ENCODE measurements around the gene PARP6. TPM values are rescaled to one million over a fixed set of nuclear protein-coding genes. Genes with fewer than 3 reads are reported as not detected.

The PARP6 gene
- total and polyA plus RNA-seq, 3 experiments from 2014 or later = 30.0 to 63.9 (median 59.4) TPM

GRCh38 chr15:72202801-72203506 lies 69.4 kb downstream of the PARP6 start:
- Histone ChIP-seq H3K36me3 (ENCODE audit: insufficient read depth, low read length) (peaks cover 82% of the 10 kb centered on the region), H3K27me3 (ENCODE audit: insufficient read depth, low read length, poor library complexity, severe bottlenecking) (no peaks in the 10 kb centered on the region), H3K4me3 (ENCODE audit: low read length) (no peak overlapping the region), H3K9me3 (ENCODE audit: low read length) (no peaks in the 10 kb centered on the region), H3K27ac (ENCODE audit: low read depth, low read length) (no peak overlapping the region), H3K4me1 (ENCODE audit: insufficient read depth, low read length) (no peaks in the 10 kb centered on the region)
- peak overlapping the region in 4 of 8 donors; percentile 6 to 89 (median 42) for H3K27ac Mint-ChIP-seq
- peaks cover 2% of the 10 kb centered on the region in 2 donors for H3K27me3 Mint-ChIP-seq
- ChIA-PET CTCF (interaction anchor here (0.8 to 5.1 kb wide), 2 partner anchors 24 to 82 kb away, joined by 4 to 28 read pairs; no protein-coding TSS in a partner anchor), POLR2A (no interaction called here)
- no peak overlapping the region for H3K4me3 Mint-ChIP-seq
- H3K36me3 Mint-ChIP-seq = peaks cover 7 to 100% (median 13%) of the 10 kb centered on the region in 3 donors
- no peaks in the 10 kb centered on the region for H3K9me3 Mint-ChIP-seq
- DNase-seq = no peak
- H3K4me1 Mint-ChIP-seq = peaks cover 0 to 6% (median 3%) of the 10 kb centered on the region in 3 donors

DNA sequence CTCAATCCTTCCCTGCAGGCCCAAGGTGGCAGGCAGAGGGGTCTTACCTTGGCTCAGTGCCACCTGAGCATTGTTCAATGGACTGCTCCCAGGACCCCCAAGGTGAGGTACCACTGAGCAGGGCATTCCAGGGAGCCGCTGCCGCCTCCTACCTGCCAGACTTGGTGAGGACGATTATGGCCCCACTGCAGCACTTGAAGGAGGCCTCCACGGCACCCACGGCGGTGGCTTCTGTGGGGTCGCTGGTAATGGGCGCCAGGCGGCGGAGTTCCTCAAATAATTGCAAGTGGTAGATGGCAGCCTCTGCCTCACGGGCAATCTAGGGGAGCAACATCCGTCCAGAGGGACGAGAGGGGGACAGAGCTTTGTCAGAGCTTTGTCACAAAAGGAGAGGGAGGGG lies 70.1 kb downstream of the PARP6 start:
- POLR2A ChIA-PET = no interaction called here
- H3K9me3 Mint-ChIP-seq = no peaks in the 10 kb centered on the region
- no peak for DNase-seq
- H3K36me3 ChIP-seq (ENCODE audit: insufficient read depth, low read length) = peaks cover 75% of the 10 kb centered on the region
- H3K27ac Mint-ChIP-seq = peak overlapping the region in 1 of 8 donors; percentile 50
- CTCF ChIA-PET = interaction anchor here (0.8 to 5.1 kb wide), 4 partner anchors 12 to 83 kb away, joined by 4 to 51 read pairs (median 17); partner anchors contain the start of gene PKM
- H3K4me3 ChIP-seq (ENCODE audit: low read length) = no peak overlapping the region
- no peak overlapping the region for H3K4me3 Mint-ChIP-seq
- H3K27ac ChIP-seq (ENCODE audit: low read depth, low read length) = no peak overlapping the region
- peaks cover 6 to 93% (median 12%) of the 10 kb centered on the region in 3 donors for H3K36me3 Mint-ChIP-seq
- no peaks in the 10 kb centered on the region for H3K9me3 ChIP-seq (ENCODE audit: low read length)
- no peaks in the 10 kb centered on the region for H3K27me3 ChIP-seq (ENCODE audit: insufficient read depth, low read length, poor library complexity, severe bottlenecking)
- H3K27me3 Mint-ChIP-seq = peaks cover 4% of the 10 kb centered on the region in 2 donors
- H3K4me1 ChIP-seq (ENCODE audit: insufficient read depth, low read length) = no peaks in the 10 kb centered on the region
- peaks cover 0 to 8% (median 5%) of the 10 kb centered on the region in 3 donors for H3K4me1 Mint-ChIP-seq

DNA sequence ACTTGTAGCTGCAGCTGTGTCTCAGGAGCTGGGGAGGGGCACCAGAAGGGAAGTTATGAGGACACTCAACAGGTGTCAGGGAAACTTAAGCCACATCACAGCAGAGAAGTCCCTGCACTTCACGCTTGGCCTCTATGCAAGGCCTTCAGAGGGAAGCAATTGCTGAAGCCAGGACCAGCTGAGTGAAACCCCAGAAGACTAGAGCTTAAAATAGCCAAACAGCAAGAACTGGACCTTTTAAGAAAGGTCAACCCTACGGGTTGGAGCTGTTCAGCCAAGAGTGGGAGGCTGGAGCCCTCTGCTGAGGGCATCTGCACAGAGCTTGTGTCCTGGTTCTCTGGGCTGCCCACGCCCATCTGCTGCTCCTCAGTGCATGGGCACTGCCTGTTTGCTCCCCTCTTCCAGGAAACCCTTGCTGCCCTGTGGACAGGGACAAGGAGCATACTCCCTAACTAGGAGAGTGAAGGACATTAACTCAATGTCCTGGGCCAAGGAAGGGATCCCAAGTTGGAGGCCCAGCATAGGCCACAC lies 70.9 kb downstream of the PARP6 start:
- Histone ChIP-seq H3K4me3 (ENCODE audit: low read length) (no peak overlapping the region), H3K27me3 (ENCODE audit: insufficient read depth, low read length, poor library complexity, severe bottlenecking) (peaks cover 8% of the 10 kb centered on the region), H3K27ac (ENCODE audit: low read depth, low read length) (no peak overlapping the region), H3K9me3 (ENCODE audit: low read length) (no peaks in the 10 kb centered on the region), H3K4me1 (ENCODE audit: insufficient read depth, low read length) (no peaks in the 10 kb centered on the region), H3K36me3 (ENCODE audit: insufficient read depth, low read length) (peaks cover 67% of the 10 kb centered on the region)
- Mint-ChIP-seq H3K36me3 (peaks cover 0 to 85% (median 8%) of the 10 kb centered on the region in 3 donors), H3K4me3 (no peak overlapping the region), H3K4me1 (peaks cover 0 to 16% (median 5%) of the 10 kb centered on the region in 3 donors), H3K27ac (peak overlapping the region in 4 of 8 donors; percentile 7 to 63 (median 46)), H3K27me3 (peaks cover 9 to 11% of the 10 kb centered on the region in 2 donors), H3K9me3 (no peaks in the 10 kb centered on the region)
- CTCF ChIA-PET = interaction anchor here (0.9 to 5.1 kb wide), 11 partner anchors 10 to 398 kb away, joined by 3 to 51 read pairs (median 5); partner anchors contain the start of gene PKM
- POLR2A ChIA-PET = interaction anchor here (0.9 kb wide), 1 partner anchor 27 kb away, joined by 3 read pairs; no protein-coding TSS in a partner anchor
- no peak for DNase-seq

DNA sequence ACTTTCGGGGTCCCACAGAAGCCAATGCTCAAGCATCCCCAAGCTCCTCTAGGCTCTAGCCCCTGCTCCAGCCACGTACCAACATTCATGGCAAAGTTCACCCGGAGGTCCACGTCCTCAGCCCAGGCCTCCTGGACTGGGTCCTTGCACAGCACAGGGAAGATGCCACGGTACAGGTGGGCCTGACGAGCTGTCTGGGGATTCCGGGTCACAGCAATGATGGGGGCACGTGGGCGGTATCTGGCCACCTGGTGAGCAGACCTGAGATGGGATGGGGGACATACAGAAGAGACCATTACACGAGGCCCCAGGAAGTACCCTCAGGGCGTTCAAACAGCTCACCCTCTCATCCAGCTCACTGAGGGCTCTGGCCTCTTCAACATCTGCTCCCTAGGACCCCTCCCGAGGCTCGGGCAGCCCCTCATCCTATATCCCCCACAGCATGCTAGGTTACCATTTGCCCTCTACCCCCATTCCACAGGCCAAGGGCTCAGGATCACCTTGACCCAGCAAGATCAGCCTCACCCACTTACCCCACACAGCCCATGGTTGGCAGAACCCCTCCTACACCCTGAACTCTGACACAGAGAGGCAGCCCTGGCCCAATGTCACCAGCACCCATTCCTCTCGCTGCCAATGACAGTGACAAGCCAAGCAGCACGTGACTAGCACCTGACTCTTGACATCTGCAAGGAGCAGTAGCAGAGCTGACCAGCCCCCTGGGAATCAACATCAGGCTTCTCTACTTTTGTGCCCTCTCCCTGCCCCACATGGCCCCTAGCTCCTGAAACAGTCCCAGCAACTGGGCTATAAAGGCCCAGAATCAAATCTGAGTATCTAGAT lies 71.7 kb downstream of the PARP6 start:
- no peak for DNase-seq
- Histone ChIP-seq H3K4me1 (ENCODE audit: insufficient read depth, low read length) (no peaks in the 10 kb centered on the region), H3K9me3 (ENCODE audit: low read length) (no peaks in the 10 kb centered on the region), H3K27ac (ENCODE audit: low read depth, low read length) (no peak overlapping the region), H3K27me3 (ENCODE audit: insufficient read depth, low read length, poor library complexity, severe bottlenecking) (peaks cover 8% of the 10 kb centered on the region), H3K4me3 (ENCODE audit: low read length) (no peak overlapping the region), H3K36me3 (ENCODE audit: insufficient read depth, low read length) (peaks cover 58% of the 10 kb centered on the region)
- Mint-ChIP-seq H3K4me3 (no peak overlapping the region), H3K27ac (peak overlapping the region in 6 of 8 donors; percentile 50 to 86 (median 60)), H3K36me3 (peaks cover 0 to 76% (median 8%) of the 10 kb centered on the region in 3 donors), H3K4me1 (peaks cover 0 to 17% (median 5%) of the 10 kb centered on the region in 3 donors), H3K9me3 (no peaks in the 10 kb centered on the region), H3K27me3 (peaks cover 15% of the 10 kb centered on the region in 2 donors)
- ChIA-PET POLR2A (interaction anchor here (0.9 kb wide), 1 partner anchor 28 kb away, joined by 3 read pairs; no protein-coding TSS in a partner anchor), CTCF (interaction anchor here (0.6 to 5.1 kb wide), 28 partner anchors 10 to 470 kb away, joined by 3 to 51 read pairs (median 4); partner anchors contain the start of genes HEXA and PKM)

DNA sequence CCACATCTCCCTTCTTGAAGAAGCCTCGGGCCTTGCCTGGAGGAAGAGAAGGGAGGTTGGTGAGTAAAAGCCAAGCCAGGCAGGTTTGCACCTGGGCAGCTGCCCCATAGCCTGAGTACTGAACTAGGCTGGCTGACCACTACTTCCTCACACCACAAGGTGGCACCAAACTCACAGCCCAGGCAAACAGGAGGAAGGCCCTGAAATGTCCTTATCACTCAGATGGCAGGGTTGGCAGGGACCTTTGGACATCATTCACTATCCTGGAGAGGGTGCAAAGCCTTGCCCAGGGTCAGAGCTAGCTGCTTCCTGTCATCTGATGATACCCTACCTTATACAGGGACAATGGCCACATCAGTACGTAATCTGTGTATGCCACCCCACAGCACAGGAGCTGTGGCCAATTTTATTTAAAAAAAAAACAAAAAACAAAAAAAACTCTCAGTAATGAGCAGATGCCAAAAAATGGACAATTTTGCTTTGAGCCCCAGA lies 72.6 kb downstream of the PARP6 start:
- no peaks in the 10 kb centered on the region for H3K9me3 ChIP-seq (ENCODE audit: low read length)
- H3K4me1 Mint-ChIP-seq = peaks cover 0 to 17% (median 5%) of the 10 kb centered on the region in 3 donors
- no peak overlapping the region for H3K4me3 ChIP-seq (ENCODE audit: low read length)
- peaks cover 15 to 18% of the 10 kb centered on the region in 2 donors for H3K27me3 Mint-ChIP-seq
- H3K27ac ChIP-seq (ENCODE audit: low read depth, low read length) = no peak overlapping the region
- CTCF ChIA-PET = interaction anchor here (0.6 to 5.1 kb wide), 25 partner anchors 10 to 471 kb away, joined by 3 to 51 read pairs (median 4); partner anchors contain the start of genes HEXA and PKM
- H3K4me3 Mint-ChIP-seq = no peak overlapping the region
- peaks cover 50% of the 10 kb centered on the region for H3K36me3 ChIP-seq (ENCODE audit: insufficient read depth, low read length)
- H3K9me3 Mint-ChIP-seq = no peaks in the 10 kb centered on the region
- no peaks in the 10 kb centered on the region for H3K4me1 ChIP-seq (ENCODE audit: insufficient read depth, low read length)
- peak overlapping the region in 2 of 8 donors; percentile 23 to 50 for H3K27ac Mint-ChIP-seq
- peaks cover 0 to 68% (median 8%) of the 10 kb centered on the region in 3 donors for H3K36me3 Mint-ChIP-seq
- DNase-seq = peak; percentile 49 to 83 (median 59)
- POLR2A ChIA-PET = no interaction called here
- peaks cover 8% of the 10 kb centered on the region for H3K27me3 ChIP-seq (ENCODE audit: insufficient read depth, low read length, poor library complexity, severe bottlenecking)

- ChIA-PET CTCF (interaction anchor here (1.2 to 5.1 kb wide), 14 partner anchors 10 to 109 kb away, joined by 3 to 51 read pairs (median 5); partner anchors contain the start of gene PKM), POLR2A (interaction anchor here (1.7 kb wide), 1 partner anchor 28 kb away, joined by 4 read pairs; no protein-coding TSS in a partner anchor)
- H3K9me3 Mint-ChIP-seq = no peaks in the 10 kb centered on the region
- H3K27me3 ChIP-seq (ENCODE audit: insufficient read depth, low read length, poor library complexity, severe bottlenecking) = peaks cover 8% of the 10 kb centered on the region
- H3K27me3 Mint-ChIP-seq = peaks cover 17 to 20% of the 10 kb centered on the region in 2 donors
- no peak overlapping the region for H3K27ac ChIP-seq (ENCODE audit: low read depth, low read length)
- no peaks in the 10 kb centered on the region for H3K9me3 ChIP-seq (ENCODE audit: low read length)
- no peak for DNase-seq
- peaks cover 44% of the 10 kb centered on the region for H3K36me3 ChIP-seq (ENCODE audit: insufficient read depth, low read length)
- H3K36me3 Mint-ChIP-seq = peaks cover 0 to 62% (median 8%) of the 10 kb centered on the region in 3 donors
- no peaks in the 10 kb centered on the region for H3K4me1 ChIP-seq (ENCODE audit: insufficient read depth, low read length)
- no peak overlapping the region for H3K27ac Mint-ChIP-seq
- H3K4me3 Mint-ChIP-seq = peak overlapping the region in 1 of 7 donors; percentile 13
- H3K4me3 ChIP-seq (ENCODE audit: low read length) = no peak overlapping the region
- peaks cover 0 to 17% (median 5%) of the 10 kb centered on the region in 3 donors for H3K4me1 Mint-ChIP-seq
Measured at GRCh38 chr15:72199205-72199515, 73.2 kb downstream of the PARP6 start.
